ENCODE data around the gene LRRFIP1.

Gene LRRFIP1

GRCh38 chr2:237644381-237644703 lies 17.0 kb downstream of the LRRFIP1 start:
- Histone ChIP-seq H4K20me1 (ENCODE audit: insufficient read depth, low read length) (no peaks in the 10 kb centered on the region), H3K4me2 (ENCODE audit: low read depth, low read length) (no peak overlapping the region), H3K4me3 (ENCODE audit: low read length) (no peak overlapping the region), H3K9me2 (replicated peaks; ENCODE audit: insufficient read depth, low read length) (no peaks in the 10 kb centered on the region), H3K4me1 (ENCODE audit: low read length) (no peaks in the 10 kb centered on the region), H3K27ac (ENCODE audit: low read length) (no peak overlapping the region), H3K27me3 (replicated peaks; ENCODE audit: insufficient read depth, low read length) (no peaks in the 10 kb centered on the region), H2AFZ (ENCODE audit: low read length) (no peak overlapping the region), H3K9me3 (replicated peaks; ENCODE audit: insufficient read depth, low read length) (no peaks in the 10 kb centered on the region), H3K79me2 (ENCODE audit: low read length) (no peaks in the 10 kb centered on the region), H3K9ac (ENCODE audit: low read length) (no peak overlapping the region), H3F3A (ENCODE audit: insufficient read depth, low read length) (no peaks in the 10 kb centered on the region), H3K36me3 (replicated peaks; ENCODE audit: insufficient read depth, low read length) (no peaks in the 10 kb centered on the region)
- TF ChIP-seq CTCF (IDR thresholded peaks at IDR 0.05; ENCODE audit: low read length) = no peak
- no peak for TF ChIP-seq EZH2 (optimal IDR thresholded peaks at IDR 0.05; ENCODE audit: low read depth, low read length)
- no peak for TF ChIP-seq EZH2phosphoT487 (IDR thresholded peaks at IDR 0.05; ENCODE audit: low read length)
- DNase-seq = no peak

GRCh38 chr2:237645261-237645660 lies 17.9 kb downstream of the LRRFIP1 start:
- H3K4me3 ChIP-seq (ENCODE audit: low read length) = no peak overlapping the region
- H3K9ac ChIP-seq (ENCODE audit: low read length) = no peak overlapping the region
- no peaks in the 10 kb centered on the region for H3K4me1 ChIP-seq (ENCODE audit: low read length)
- H3K36me3 ChIP-seq (replicated peaks; ENCODE audit: insufficient read depth, low read length) = no peaks in the 10 kb centered on the region
- TF ChIP-seq EZH2phosphoT487 (IDR thresholded peaks at IDR 0.05; ENCODE audit: low read length) (no peak), CTCF (IDR thresholded peaks at IDR 0.05; ENCODE audit: low read length) (no peak)
- no peaks in the 10 kb centered on the region for H3F3A ChIP-seq (ENCODE audit: insufficient read depth, low read length)
- H4K20me1 ChIP-seq (ENCODE audit: insufficient read depth, low read length) = no peaks in the 10 kb centered on the region
- H3K27ac ChIP-seq (ENCODE audit: low read length) = no peak overlapping the region
- no peak for DNase-seq
- H2AFZ ChIP-seq (ENCODE audit: low read length) = no peak overlapping the region
- H3K27me3 ChIP-seq (replicated peaks; ENCODE audit: insufficient read depth, low read length) = no peaks in the 10 kb centered on the region
- no peaks in the 10 kb centered on the region for H3K9me2 ChIP-seq (replicated peaks; ENCODE audit: insufficient read depth, low read length)
- no peaks in the 10 kb centered on the region for H3K9me3 ChIP-seq (replicated peaks; ENCODE audit: insufficient read depth, low read length)
- H3K79me2 ChIP-seq (ENCODE audit: low read length) = no peaks in the 10 kb centered on the region
- no peak overlapping the region for H3K4me2 ChIP-seq (ENCODE audit: low read depth, low read length)

GRCh38 chr2:237647176-237648015 lies 20.0 kb downstream of the LRRFIP1 start:
- Histone ChIP-seq H3K36me3 (replicated peaks; ENCODE audit: insufficient read depth, low read length) (no peaks in the 10 kb centered on the region), H3K9me2 (replicated peaks; ENCODE audit: insufficient read depth, low read length) (no peaks in the 10 kb centered on the region), H3K4me1 (ENCODE audit: low read length) (no peaks in the 10 kb centered on the region), H3K27ac (ENCODE audit: low read length) (no peak overlapping the region), H2AFZ (ENCODE audit: low read length) (no peak overlapping the region), H3K9me3 (replicated peaks; ENCODE audit: insufficient read depth, low read length) (no peaks in the 10 kb centered on the region), H3K9ac (ENCODE audit: low read length) (no peak overlapping the region), H3K4me2 (ENCODE audit: low read depth, low read length) (no peak overlapping the region), H4K20me1 (ENCODE audit: insufficient read depth, low read length) (no peaks in the 10 kb centered on the region), H3K79me2 (ENCODE audit: low read length) (no peaks in the 10 kb centered on the region), H3K4me3 (ENCODE audit: low read length) (no peak overlapping the region), H3F3A (ENCODE audit: insufficient read depth, low read length) (no peaks in the 10 kb centered on the region), H3K27me3 (replicated peaks; ENCODE audit: insufficient read depth, low read length) (no peaks in the 10 kb centered on the region)
- TF ChIP-seq EZH2phosphoT487 (IDR thresholded peaks at IDR 0.05; ENCODE audit: low read length) = no peak
- TF ChIP-seq EZH2 (optimal IDR thresholded peaks at IDR 0.05; ENCODE audit: low read depth, low read length) = no peak
- TF ChIP-seq CTCF (IDR thresholded peaks at IDR 0.05; ENCODE audit: low read length) = no peak
- no peak for DNase-seq

All from MM.1S (cell line).